WTC11 (cell line): ENCODE measurements around the gene CPTP. TPM values are rescaled to one million over a fixed set of nuclear protein-coding genes. Genes with fewer than 3 reads are reported as not detected.

Experiments
- ATAC-seq: fragments of 200-7000 bp; cut with Tn5 transposase; 2 replicates; pipeline ENCODE4 v1.10.0; 2021; ENCODE audit warnings: mild to moderate bottlenecking, moderate library complexity
- CTCF ChIA-PET: fragments of 300-600 bp; sonication (Branson Sonifier 250); formaldehyde crosslinking; loops from one replicate; lab custom pipeline; 2021; ENCODE audit warnings: antibody characterized with exemption; lab: Charles Lee
- POLR2A ChIA-PET: fragments of 350-600 bp; sonication (Branson Sonifier 250); formaldehyde crosslinking; loops from one replicate; lab custom pipeline; 2021; ENCODE audit warnings: antibody characterized with exemption; lab: Charles Lee
- DNase-seq: peaks from one replicate; pipeline ENCODE4 v3.0.0; 2021; ENCODE audit warnings: low spot score
- H3K27ac Mint-ChIP-seq: 2 replicates; pipeline ENCODE4 v1.8.0; 2021; ENCODE audit warnings: mixed read lengths
- H3K27me3 Mint-ChIP-seq: 2 replicates; pipeline ENCODE4 v1.8.0; 2021; ENCODE audit warnings: low read depth, mild to moderate bottlenecking, moderate library complexity, mixed read lengths
- H3K36me3 Mint-ChIP-seq: 2 replicates; pipeline ENCODE4 v1.8.0; 2021; ENCODE audit warnings: mixed read lengths
- H3K4me1 Mint-ChIP-seq: 2 replicates; pipeline ENCODE4 v1.8.0; 2022; ENCODE audit warnings: mixed read lengths
- H3K4me3 Mint-ChIP-seq: 2 replicates; pipeline ENCODE4 v1.8.0; 2021; ENCODE audit warnings: mild to moderate bottlenecking, moderate library complexity, mixed read lengths
- H3K9me3 Mint-ChIP-seq: 2 replicates; pipeline ENCODE4 v1.8.0; 2021; ENCODE audit warnings: mixed read lengths
- ATF1 ChIP-seq: sonication (generic); formaldehyde crosslinking; IDR thresholded peaks from 2 replicates; pipeline ENCODE4 v1.8.1; 2023; ENCODE audit warnings: mild to moderate bottlenecking, moderate library complexity, missing genetic modification reagents
- CTCF ChIP-seq: fragments of 200-600 bp; IDR thresholded peaks from 2 replicates; pipeline ENCODE4 v1.8.0; 2022; ENCODE audit warnings: antibody characterized with exemption
- GRHL2 ChIP-seq: fragments of 250-450 bp; sonication (Bioruptor Pico); IDR thresholded peaks from 2 replicates; pipeline ENCODE4 v1.8.0; 2022; ENCODE audit warnings: mild to moderate bottlenecking, moderate library complexity; ENCODE audit not compliant: insufficient replicate concordance, severe bottlenecking
- JUN ChIP-seq: sonication (generic); formaldehyde crosslinking; IDR thresholded peaks from 2 replicates; pipeline ENCODE4 v1.8.0; 2023; ENCODE audit warnings: mild to moderate bottlenecking, missing genetic modification reagents
- NR2C2 ChIP-seq: sonication (generic); formaldehyde crosslinking; IDR thresholded peaks from 2 replicates; pipeline ENCODE4 v1.8.0; 2022; ENCODE audit warnings: mild to moderate bottlenecking, missing genetic modification reagents
- OVOL2 ChIP-seq: fragments of 250-450 bp; sonication (Bioruptor Pico); IDR thresholded peaks from 2 replicates; pipeline ENCODE4 v1.9.0; 2021; ENCODE audit warnings: mild to moderate bottlenecking, borderline replicate concordance
- ZBTB43 ChIP-seq: sonication (generic); formaldehyde crosslinking; IDR thresholded peaks from 2 replicates; pipeline ENCODE4 v1.8.1; 2023; ENCODE audit warnings: mild to moderate bottlenecking, missing genetic modification reagents
- ZMAT4 ChIP-seq: fragments of 250-450 bp; sonication (Bioruptor Pico); IDR thresholded peaks from 2 replicates; pipeline ENCODE4 v1.9.0; 2021; ENCODE audit warnings: mild to moderate bottlenecking
- ZNF281 ChIP-seq: sonication (generic); formaldehyde crosslinking; IDR thresholded peaks from 2 replicates; pipeline ENCODE4 v1.8.0; 2023; ENCODE audit warnings: mild to moderate bottlenecking, missing genetic modification reagents
- total RNA-seq: library from RNA; stranded (reverse); gene quantifications from 3 replicates; pipeline ENCODE4 v1.2.3, GENCODE V29; 2021
- TF ChIP-seq, protein P1 (sequence below): sonication (generic); formaldehyde crosslinking; IDR thresholded peaks from 2 replicates; pipeline ENCODE4 v1.8.1; 2022; ENCODE audit warnings: missing genetic modification reagents, borderline replicate concordance
- TF ChIP-seq, protein P2 (sequence below): fragments of 250-450 bp; sonication (Bioruptor Pico); IDR thresholded peaks from 2 replicates; pipeline ENCODE4 v1.9.0; 2021; ENCODE audit warnings: moderate library complexity, mild to moderate bottlenecking, inconsistent platforms, borderline replicate concordance

The CPTP gene
- total RNA-seq, 1 experiment from 2014 or later, result 14.4 TPM

DNA sequence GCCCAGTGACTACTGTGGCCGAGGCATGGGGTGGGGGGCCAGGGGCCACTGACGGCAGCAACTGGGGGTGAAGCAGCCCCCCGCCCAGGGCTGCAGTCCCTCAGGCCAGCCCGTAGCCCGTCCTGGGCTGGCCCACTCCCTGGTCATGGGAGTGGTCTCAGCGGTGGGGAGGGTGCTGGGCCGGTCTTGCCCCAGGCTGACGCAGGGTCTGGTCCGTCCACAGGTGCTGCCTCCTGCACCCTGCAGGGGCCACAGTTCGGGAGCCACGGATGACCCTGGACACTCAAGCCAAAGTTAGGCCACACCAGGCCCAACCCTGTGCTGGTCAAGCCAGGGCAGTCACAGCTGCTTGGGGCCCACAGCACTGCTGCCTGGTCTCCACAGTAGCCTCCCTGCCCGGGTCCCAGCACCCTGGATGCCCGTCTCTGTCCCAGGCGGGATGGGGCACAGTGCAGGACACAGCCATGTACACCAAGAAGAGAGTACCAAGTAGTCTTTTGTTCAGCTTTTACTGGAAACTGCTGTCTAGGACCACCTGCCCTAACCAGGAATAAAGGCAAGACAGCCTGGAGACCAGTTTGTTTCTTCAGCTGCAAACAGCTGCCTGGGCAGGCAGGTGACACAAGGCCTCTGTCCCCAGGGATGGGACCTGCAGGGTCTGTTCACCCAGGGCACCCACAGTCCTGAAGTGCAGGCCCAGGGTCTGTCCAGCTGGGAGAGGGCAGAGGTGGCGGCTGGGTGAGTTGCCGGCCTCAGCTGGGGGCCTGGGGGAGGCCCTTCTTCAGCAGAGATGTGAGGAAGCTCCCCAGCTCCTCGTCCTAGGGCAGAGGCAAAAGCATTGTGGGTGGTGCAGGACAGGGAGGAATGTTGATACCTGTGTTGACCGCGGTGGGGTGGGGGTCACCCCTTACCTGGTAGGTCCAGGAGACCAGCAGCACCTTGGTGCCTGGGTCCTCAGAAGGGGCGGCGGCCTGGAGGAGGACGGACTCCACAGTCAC lies 13.2 kb upstream of the CPTP start (continued):
- TF ChIP-seq ZBTB43 (CRISPR knock-in tag), result no peak
- TF ChIP-seq, protein P1, sequence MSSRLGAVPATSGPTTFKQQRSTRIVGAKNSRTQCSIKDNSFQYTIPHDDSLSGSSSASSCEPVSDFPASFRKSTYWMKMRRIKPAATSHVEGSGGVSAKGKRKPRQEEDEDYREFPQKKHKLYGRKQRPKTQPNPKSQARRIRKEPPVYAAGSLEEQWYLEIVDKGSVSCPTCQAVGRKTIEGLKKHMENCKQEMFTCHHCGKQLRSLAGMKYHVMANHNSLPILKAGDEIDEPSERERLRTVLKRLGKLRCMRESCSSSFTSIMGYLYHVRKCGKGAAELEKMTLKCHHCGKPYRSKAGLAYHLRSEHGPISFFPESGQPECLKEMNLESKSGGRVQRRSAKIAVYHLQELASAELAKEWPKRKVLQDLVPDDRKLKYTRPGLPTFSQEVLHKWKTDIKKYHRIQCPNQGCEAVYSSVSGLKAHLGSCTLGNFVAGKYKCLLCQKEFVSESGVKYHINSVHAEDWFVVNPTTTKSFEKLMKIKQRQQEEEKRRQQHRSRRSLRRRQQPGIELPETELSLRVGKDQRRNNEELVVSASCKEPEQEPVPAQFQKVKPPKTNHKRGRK (CRISPR knock-in tag), result no peak
- TF ChIP-seq ZNF281 (CRISPR knock-in tag), result no peak
- TF ChIP-seq NR2C2 (CRISPR knock-in tag), result no peak
- TF ChIP-seq, protein P2, sequence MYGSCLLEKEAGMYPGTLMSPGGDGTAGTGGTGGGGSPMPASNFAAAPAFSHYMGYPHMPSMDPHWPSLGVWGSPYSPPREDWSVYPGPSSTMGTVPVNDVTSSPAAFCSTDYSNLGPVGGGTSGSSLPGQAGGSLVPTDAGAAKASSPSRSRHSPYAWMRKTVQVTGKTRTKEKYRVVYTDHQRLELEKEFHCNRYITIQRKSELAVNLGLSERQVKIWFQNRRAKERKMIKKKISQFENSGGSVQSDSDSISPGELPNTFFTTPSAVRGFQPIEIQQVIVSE (CRISPR knock-in tag), result no peak
- no peak for TF ChIP-seq ATF1
- TF ChIP-seq OVOL2 (CRISPR knock-in tag), result no peak
- TF ChIP-seq CTCF, result no peak
- no peak for TF ChIP-seq JUN (CRISPR knock-in tag)
- TF ChIP-seq GRHL2 (CRISPR knock-in tag), result no peak
- TF ChIP-seq ZMAT4 (CRISPR knock-in tag), result no peak
- TF ChIP-seq, all 79 proteins: peak for 0

DNA sequence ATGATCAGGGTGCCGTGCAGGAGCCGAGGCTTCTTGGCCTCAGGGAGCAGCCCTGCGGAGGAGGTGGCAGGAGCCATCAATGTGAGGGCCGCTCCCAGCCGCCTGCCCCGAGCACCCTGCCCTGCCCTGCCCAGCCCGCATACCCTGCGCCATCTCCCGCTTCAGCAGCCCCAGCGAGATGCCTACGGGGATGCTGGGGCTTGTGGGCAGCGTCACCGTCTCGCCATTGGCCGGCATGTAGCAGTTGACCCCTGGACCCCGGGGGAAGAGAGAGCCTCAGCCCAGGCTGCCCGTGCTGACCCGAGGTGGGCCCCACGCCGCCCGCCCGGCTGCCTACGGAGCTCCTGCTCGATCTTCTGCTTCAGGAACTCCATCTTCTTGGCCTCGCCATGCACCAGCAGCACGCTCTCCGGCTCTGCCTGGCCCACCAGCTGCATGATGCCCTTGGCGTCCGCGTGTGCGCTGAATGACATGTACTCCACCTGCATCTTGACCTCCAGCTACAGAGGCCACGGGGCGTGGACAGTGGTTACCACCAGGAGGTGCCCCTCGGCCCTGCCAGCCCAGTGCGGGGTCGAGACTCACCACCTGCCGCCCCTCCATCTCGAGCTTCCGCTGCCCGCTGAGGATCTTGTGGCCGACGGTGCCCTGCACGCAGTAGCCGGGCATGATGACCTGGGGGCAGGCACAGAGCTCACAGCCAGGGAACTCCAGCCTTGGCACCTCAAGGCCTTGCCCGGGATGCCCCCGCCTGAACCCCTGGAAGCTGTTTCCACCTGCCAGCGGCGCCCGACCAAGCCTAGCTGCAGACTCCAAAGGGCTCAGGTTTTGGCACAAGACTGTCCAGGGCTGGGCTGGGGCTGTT lies 11.9 kb upstream of the CPTP start:
- no peak for DNase-seq
- CTCF ChIA-PET, result interaction anchor here (1.4 kb wide), 1 partner anchor 21 kb away, joined by 5 read pairs; no protein-coding TSS in a partner anchor
- no peak overlapping the region for H3K4me3 Mint-ChIP-seq
- H3K4me1 Mint-ChIP-seq, result peaks cover 15% of the 10 kb centered on the region
- peaks cover 16% of the 10 kb centered on the region for H3K36me3 Mint-ChIP-seq
- no peak overlapping the region; the same call in 1 of the 2 replicates for H3K27ac Mint-ChIP-seq
- no peaks in the 10 kb centered on the region for H3K9me3 Mint-ChIP-seq
- TF ChIP-seq ZMAT4 (CRISPR knock-in tag), result no peak
- 0 out of 2 replicates have a peak, but pooled peaks have one; percentile 2 for TF ChIP-seq ZBTB43 (CRISPR knock-in tag)
- POLR2A ChIA-PET, result no interaction called here
- H3K27me3 Mint-ChIP-seq, result no peaks in the 10 kb centered on the region
- ATAC-seq, result no peak
